ENCODE data around the gene CLN3. TPM values are rescaled to one million over a fixed set of nuclear protein-coding genes. Genes with fewer than 3 reads are reported as not detected.

The CLN3 gene
- total RNA-seq, 1 experiment from 2014 or later, result 19.7 TPM

DNA sequence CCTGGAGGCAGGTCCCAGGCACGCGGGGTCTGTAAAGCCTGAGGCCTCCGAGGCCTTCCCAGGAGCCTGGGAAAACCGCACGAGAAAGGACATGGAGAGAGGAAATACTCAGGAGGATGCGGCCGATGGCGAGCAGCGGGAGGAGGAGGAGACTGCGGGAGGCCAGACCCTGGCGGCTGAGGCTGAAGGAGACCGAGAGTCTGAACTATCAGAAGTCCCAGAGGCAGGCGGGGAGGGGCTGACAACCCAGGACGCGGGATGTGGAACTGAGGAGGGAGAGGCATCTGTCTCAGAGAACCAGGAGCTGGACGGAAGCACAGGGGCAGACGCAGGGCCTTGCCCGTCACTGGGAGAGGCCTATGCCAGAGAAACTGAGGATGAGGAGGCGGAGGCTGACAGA, 5.0 kb upstream of the CLN3 start:
- TF ChIP-seq, protein P1, sequence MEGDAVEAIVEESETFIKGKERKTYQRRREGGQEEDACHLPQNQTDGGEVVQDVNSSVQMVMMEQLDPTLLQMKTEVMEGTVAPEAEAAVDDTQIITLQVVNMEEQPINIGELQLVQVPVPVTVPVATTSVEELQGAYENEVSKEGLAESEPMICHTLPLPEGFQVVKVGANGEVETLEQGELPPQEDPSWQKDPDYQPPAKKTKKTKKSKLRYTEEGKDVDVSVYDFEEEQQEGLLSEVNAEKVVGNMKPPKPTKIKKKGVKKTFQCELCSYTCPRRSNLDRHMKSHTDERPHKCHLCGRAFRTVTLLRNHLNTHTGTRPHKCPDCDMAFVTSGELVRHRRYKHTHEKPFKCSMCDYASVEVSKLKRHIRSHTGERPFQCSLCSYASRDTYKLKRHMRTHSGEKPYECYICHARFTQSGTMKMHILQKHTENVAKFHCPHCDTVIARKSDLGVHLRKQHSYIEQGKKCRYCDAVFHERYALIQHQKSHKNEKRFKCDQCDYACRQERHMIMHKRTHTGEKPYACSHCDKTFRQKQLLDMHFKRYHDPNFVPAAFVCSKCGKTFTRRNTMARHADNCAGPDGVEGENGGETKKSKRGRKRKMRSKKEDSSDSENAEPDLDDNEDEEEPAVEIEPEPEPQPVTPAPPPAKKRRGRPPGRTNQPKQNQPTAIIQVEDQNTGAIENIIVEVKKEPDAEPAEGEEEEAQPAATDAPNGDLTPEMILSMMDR (IDR thresholded peaks at IDR 0.05; ENCODE audit: unreplicated experiment), result no peak
- no TSS peak for BruUV-seq (replicated peaks)
- no peak for DNase-seq (ENCODE audit: unreplicated experiment)
- POLR2A ChIA-PET, result interaction anchor here (1.1 kb wide), 1 partner anchor 38 kb away, joined by 3 read pairs; no protein-coding TSS in a partner anchor
- Mint-ChIP-seq H3K4me3 (ENCODE audit: unreplicated experiment) (no peak overlapping the region), H3K27ac (ENCODE audit: low read depth, unreplicated experiment) (no peak overlapping the region), H3K9me3 (ENCODE audit: unreplicated experiment) (no peaks in the 10 kb centered on the region), H3K27me3 (ENCODE audit: insufficient read depth, unreplicated experiment) (peaks cover 13% of the 10 kb centered on the region), H3K36me3 (ENCODE audit: insufficient read depth, unreplicated experiment) (no peaks in the 10 kb centered on the region), H3K4me1 (ENCODE audit: insufficient read depth, unreplicated experiment) (no peaks in the 10 kb centered on the region)
- intact Hi-C loops (cut with micrococcal nuclease), result no loop called here
- CTCF ChIA-PET, result no interaction called here

DNA sequence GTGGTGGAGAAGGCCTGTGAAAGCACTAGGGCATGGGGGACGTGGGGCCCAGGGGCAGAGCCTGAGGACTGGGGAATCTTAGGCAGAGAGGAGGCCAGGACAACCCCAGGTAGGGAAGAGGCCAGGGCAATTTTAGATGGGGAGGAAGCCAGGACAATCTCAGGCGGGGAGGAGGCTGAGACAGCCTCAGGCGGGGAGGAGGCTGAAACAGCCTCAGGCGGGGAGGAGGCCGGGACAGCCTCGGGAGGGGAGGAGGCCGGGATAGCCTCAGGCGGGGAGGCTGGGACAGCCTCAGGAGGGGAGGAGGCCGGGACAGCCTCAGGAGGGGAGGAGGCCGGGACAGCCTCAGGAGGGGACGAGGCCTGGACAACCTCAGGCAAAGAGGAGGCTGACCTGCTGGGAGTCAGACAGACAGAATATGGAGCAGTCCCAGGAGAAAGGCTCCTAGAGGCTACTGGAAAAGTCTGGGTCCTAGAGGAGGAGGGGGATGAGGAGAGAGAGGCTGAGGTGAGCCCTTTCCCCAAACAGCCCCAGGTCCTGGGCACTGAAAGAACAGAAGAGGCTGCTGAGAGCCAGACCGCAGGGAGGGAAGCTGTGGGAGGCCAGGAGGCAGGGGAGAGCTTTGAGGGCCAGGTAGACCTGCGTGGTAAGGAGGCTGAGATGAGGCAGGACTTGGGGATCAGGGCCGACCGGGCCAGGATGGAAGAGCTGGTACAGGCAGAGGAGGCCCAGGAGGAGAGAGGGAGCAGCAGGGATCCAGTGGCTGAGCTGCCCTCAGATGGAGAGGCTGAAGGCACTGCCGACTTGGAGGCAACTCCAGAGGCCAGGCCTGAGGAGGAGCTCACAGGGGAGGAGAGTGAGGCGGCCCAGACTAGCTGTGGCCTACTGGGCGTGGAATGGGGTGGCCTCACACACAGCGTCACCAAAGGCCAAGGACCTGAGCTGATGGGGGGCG, 4.2 kb upstream of the CLN3 start:
- H3K27me3 Mint-ChIP-seq (ENCODE audit: insufficient read depth, unreplicated experiment), result peaks cover 13% of the 10 kb centered on the region
- TF ChIP-seq, protein P1 (IDR thresholded peaks at IDR 0.05; ENCODE audit: unreplicated experiment), result no peak
- CTCF ChIA-PET, result no interaction called here
- no peak overlapping the region for H3K27ac Mint-ChIP-seq (ENCODE audit: low read depth, unreplicated experiment)
- no peaks in the 10 kb centered on the region for H3K9me3 Mint-ChIP-seq (ENCODE audit: unreplicated experiment)
- intact Hi-C loops (cut with micrococcal nuclease), result no loop called here
- no peaks in the 10 kb centered on the region for H3K4me1 Mint-ChIP-seq (ENCODE audit: insufficient read depth, unreplicated experiment)
- no TSS peak for BruUV-seq (replicated peaks)
- POLR2A ChIA-PET, result interaction anchor here (1.1 kb wide), 1 partner anchor 38 kb away, joined by 3 read pairs; no protein-coding TSS in a partner anchor
- no peaks in the 10 kb centered on the region for H3K36me3 Mint-ChIP-seq (ENCODE audit: insufficient read depth, unreplicated experiment)
- DNase-seq (ENCODE audit: unreplicated experiment), result no peak
- no peak overlapping the region for H3K4me3 Mint-ChIP-seq (ENCODE audit: unreplicated experiment)

DNA sequence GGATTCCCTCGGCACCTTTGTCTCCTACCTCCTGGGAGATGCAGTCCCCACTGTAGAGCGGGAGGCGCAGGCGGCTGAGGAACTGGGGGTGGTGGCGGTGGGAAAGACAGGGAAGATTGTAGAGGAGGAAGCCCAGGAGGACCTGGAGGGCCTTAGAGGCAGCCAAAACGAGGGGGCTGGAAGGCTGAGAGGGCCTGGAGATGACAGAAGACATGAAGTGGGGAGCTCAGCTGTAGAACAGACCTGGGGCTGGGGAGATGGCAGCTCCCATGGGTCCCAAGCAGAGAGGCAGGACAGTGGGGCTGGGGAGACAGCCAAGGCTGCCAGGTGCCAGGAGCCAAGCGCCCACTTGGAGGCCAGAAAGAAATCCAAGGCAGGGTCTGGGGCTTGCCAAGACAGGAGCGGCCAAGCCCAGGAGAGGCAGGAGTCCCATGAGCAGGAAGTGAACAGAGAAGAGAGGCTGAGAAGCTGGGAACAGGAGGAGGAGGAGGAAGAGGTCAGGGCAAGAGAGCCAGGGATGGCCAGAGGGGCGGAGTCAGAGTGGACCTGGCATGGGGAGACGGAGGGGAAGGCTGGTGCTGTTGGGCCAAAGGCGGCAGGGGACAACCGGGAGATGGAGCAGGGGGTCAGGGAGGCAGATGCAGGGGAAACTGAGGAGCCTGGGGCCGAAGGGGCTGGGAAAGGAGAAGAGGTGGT, 3.4 kb upstream of the CLN3 start:
- H3K36me3 Mint-ChIP-seq (ENCODE audit: insufficient read depth, unreplicated experiment), result peaks cover 6% of the 10 kb centered on the region
- BruUV-seq (replicated peaks), result no TSS peak
- CTCF ChIA-PET, result no interaction called here
- no peak for DNase-seq (ENCODE audit: unreplicated experiment)
- H3K9me3 Mint-ChIP-seq (ENCODE audit: unreplicated experiment), result no peaks in the 10 kb centered on the region
- H3K4me3 Mint-ChIP-seq (ENCODE audit: unreplicated experiment), result no peak overlapping the region
- POLR2A ChIA-PET, result interaction anchor here (0.6 kb wide), 1 partner anchor 12 kb away, joined by 3 read pairs; no protein-coding TSS in a partner anchor
- intact Hi-C loops (cut with micrococcal nuclease), result no loop called here
- H3K27me3 Mint-ChIP-seq (ENCODE audit: insufficient read depth, unreplicated experiment), result peaks cover 13% of the 10 kb centered on the region
- H3K4me1 Mint-ChIP-seq (ENCODE audit: insufficient read depth, unreplicated experiment), result no peaks in the 10 kb centered on the region
- TF ChIP-seq, protein P1 (IDR thresholded peaks at IDR 0.05; ENCODE audit: unreplicated experiment), result no peak
- peak overlapping the region; percentile 11 for H3K27ac Mint-ChIP-seq (ENCODE audit: low read depth, unreplicated experiment)

DNA sequence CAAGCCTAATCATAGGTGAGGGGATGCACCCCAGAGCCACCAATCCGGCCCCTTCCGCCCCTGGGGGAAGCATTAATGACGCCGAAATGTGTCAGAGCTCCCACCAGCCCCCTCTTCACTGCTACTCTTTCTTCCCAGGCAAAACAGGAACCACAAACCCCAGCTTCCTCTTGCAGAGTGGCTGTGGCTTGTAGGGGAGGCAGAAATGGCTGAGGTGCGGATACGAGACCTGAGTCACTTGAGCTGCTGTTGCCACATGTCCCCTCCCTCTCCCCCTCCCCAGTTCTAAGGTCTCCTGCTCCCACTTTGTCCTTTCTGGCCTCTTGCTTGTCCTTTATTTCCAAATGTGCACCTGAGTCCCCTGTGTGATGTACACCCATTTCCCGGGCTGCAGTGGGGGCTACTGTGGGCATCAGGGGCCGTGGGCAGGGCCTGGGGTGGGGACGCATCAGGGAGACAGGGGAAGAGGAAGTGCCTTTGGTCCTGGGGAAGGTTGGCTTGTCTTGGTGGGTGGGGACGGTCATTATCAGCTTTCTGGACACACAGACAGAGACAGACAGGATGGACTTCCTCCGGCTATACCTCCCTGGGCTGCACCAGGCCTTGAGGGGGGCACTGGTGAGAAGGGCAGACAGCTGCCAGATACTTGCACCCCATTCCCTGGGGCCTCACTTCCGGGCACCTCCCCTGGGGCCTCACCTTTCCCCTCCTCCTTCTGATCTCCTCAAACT, 2.4 kb upstream of the CLN3 start, which contains the start of gene APOBR:
Gene APOBR (plus strand): TSS at position 523 of the 731 bp plus-strand sequence. CDS start 39 bp downstream, at position 562.
- Mint-ChIP-seq H3K27me3 (ENCODE audit: insufficient read depth, unreplicated experiment) (peaks cover 13% of the 10 kb centered on the region), H3K4me3 (ENCODE audit: unreplicated experiment) (no peak within 1 kb of the TSS), H3K27ac (ENCODE audit: low read depth, unreplicated experiment) (peak within 1 kb of the TSS; percentile 11), H3K4me1 (ENCODE audit: insufficient read depth, unreplicated experiment) (no peaks in the 10 kb centered on the region), H3K9me3 (ENCODE audit: unreplicated experiment) (no peaks in the 10 kb centered on the region), H3K36me3 (ENCODE audit: insufficient read depth, unreplicated experiment) (peaks cover 12% of the 10 kb centered on the region)
- ChIA-PET POLR2A (no interaction called here), CTCF (no interaction called here)
- no peak for DNase-seq (ENCODE audit: unreplicated experiment)
- TF ChIP-seq, protein P1 (IDR thresholded peaks at IDR 0.05; ENCODE audit: unreplicated experiment), result no peak
- BruUV-seq (replicated peaks), result no TSS peak
- intact Hi-C loops (cut with micrococcal nuclease), result no loop called here
